Stimulated activated CD8-positive, alpha-beta memory T cell treated with anti-CD3 and anti-CD28 coated beads, Interleukin-15, amount 100 ng/mL, for 4 hours (primary cell): ENCODE measurements around the gene RFTN1.
"Not testable (repeated sequence)": the region's sequence is repeated elsewhere in the genome, so short reads cannot be mapped to it uniquely, and the experiment has no call there.

Experiments
- DNase-seq, 2 donors: peaks; one replicate each; pipeline ENCODE4 v3.0.0-alpha.2; 2020; ENCODE audit warnings: low read depth in 2 of 2

RFTN1 gene

GRCh38 chr3:16507578-16508242, 5.8 kb downstream of the RFTN1 start:
- DNase-seq, result no peak

GRCh38 chr3:16506884-16507577, 6.5 kb downstream of the RFTN1 start:
- no peak for DNase-seq

DNA sequence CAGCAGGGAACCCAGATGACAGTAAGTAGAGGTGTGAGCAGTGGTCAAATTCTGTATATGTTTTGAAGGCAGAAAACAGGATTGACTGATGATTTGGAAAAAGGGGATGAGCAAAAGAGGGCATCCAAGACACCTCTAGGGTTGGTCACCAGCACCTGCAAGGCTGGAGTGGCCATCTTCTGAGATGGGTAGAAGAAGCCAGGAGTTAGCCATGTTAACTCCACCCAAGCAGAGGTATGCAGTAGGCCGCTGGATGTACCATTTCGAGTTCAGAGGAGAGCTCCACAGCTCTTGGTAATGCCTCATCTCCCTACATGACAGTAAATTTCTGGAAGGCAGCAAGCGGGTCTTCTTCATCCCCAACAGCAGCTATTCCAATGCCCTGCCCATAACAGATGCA, 7.0 kb downstream of the RFTN1 start:
- no peak for DNase-seq

DNA sequence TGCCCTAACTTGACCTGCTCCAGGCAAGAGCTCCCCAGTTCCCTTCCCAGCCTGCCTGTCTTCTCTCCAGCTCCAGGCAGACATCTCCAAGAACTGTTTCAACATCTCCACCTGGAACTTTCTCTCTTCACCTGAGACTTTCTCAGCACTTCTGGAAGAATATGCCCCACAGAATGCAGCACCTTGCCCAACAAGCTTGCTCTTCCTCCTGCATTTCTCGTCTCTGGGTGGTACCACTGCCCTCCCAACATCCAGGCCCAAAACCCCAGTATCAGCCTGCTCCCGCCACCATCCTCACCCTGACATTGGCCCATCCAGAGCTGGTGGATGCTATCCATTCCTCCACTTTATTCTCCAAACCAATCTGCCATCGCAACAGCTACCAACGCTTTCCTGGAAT, 8.8 kb downstream of the RFTN1 start:
- no peak for DNase-seq

GRCh38 chr3:16504242-16504641, 9.3 kb downstream of the RFTN1 start:
- no peak for DNase-seq

DNA sequence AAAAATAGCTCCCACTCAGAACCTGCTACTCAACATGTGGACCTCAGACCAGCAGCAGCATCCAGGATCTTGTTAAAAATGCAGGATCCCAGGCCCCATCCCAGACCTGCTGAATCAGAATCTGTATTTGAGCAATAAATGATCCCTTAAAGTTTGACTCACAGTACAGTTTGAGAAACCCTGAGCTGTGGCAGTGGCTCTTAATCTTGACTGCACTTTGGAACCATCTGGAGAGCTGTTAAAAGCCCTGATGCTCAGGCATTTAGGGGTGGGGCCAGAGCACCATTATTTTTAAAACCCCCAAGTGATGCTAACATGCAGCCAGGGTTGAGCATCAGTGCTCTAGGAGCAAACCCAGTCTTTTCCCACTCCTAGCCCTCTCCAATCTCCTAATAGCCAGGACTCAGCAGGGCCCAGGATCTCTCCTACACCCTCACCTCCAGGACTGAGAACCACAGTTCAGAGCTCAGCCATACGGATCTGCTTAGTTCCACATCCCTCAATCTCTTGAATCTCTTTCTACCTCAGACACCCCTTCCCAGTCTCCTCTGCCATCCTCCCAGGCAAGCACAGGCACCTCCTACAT, 10.2 kb downstream of the RFTN1 start:
- no peak for DNase-seq

GRCh38 chr3:16502347-16502908, 11.1 kb downstream of the RFTN1 start:
- no peak for DNase-seq

GRCh38 chr3:16501376-16501775, 12.1 kb downstream of the RFTN1 start:
- DNase-seq, result no peak

- DNase-seq, result no peak
Observed at GRCh38 chr3:16500911-16501310, 12.6 kb downstream of the RFTN1 start.

GRCh38 chr3:16500093-16500492, 13.4 kb downstream of the RFTN1 start:
- DNase-seq, result no peak

DNA sequence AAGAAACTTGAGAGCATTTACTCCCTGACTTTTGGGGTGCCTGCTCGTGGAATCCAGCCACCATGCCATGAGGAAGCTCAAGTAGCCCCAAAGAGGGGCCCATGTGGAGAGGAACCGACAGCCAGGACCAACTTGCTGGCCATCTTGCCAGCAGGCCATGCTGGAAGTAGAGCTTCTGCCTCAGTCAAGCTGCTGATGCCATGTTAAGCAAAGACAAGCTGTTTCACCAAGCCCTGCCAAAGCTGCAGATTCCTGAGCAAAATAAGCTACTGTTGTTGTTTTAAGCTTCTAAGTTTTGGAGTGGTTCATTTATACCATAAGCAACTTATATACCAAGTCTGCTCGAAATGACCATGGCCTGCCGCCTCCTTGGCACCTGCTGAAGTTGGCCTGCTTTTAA, 14.1 kb downstream of the RFTN1 start:
- no peak for DNase-seq

DNA sequence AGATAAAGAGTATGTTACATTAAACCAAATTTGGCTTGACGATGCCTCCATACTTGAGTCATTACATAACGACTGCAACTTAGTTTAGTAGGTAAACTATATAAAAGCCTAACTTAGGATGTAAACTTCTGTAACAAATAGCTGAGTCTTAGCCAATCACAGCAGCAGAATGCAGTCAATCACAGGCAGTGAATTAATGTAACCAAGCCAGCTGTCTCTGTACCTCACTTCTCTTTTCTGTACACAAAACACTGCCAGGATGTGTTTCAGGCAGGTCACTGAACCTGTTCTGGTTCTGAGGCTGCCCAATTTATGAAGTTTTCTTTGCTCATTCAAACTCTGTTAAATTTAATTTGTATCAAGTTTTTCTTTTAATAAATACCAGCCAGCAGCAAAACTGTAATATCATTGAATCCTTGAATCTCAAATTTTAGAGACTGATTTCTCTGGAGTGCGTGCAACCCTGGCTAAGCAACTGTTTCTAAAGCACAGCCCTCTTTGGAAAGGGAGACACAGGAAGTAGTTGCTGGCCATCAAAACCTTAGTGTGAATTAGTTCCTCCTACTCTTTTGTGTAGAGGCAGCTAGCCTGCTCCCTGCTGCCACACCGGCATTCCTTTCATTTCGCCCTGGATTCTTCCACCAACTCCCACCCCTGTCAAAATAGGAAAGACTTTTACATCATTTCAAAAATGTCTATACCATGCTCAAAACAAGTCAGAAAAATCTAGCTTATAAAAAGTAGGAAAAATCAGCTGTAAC, 15.2 kb downstream of the RFTN1 start:
- DNase-seq, result no peak

DNA sequence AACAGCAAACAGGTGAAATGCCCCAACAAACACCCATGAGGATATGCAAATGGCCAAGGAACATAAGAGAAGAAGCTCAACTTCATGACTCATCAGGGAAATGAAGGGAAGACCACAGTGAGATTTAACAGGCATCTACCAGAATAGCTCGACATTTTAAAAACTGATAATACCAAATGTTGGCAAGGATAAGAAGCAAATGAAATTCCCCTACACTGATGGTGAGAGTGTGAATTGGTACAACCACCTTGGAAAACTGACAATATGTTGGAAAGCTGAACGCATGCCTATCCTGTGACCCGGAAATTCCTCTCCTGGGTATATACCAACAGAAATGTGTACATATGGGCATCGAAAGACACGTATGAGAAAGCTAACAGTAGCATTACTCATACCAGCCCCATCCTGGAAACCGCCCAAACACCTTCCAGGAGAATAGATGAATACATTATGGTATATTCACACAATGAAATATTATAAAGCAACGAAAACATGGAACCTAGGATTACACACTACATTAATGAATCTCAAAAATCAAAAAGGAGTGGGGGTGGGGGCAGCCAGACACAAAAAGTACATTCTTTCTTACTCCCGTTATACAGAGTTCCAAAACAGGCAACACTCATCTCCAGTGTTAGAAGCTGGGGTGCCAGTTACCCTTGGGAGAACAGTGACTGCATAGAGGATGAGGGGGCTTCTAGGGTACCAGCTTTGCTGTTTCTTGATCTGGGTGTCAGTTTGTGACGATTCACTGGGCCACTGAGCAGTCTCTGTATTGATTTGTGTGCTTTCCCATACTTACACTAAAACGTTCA, 16.9 kb downstream of the RFTN1 start:
- no peak for DNase-seq

- DNase-seq, result no peak
Observed at GRCh38 chr3:16496008-16496407, 17.5 kb downstream of the RFTN1 start.

DNA sequence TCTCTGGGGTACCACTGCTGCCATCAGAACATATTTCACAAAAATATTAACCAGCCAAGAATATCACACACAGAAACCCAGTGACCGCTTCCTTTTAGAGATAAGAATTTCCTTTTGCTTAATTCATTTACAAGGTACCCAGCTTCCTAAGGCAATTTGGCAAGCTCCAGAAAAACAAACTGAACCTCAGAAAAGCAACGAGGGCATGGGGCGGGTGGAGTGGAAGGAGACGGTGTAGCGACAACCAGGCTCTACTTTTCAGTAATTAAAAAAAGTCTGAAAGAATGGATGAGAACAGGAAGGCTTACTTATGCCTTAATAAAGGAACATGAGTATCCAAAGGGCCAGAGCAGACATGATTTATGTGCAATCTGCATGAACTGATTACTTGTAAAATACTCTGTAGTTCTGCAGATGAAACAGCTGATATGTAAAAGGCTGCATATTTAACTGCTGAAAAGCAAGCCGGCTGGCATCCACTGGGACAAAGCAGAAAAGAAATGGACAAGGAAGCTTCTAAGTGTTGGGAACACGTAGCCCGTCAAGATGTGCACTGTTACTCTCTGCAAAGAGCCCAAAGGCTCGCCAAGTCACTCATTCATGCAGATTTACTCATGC, 18.6 kb downstream of the RFTN1 start:
- DNase-seq, result no peak

GRCh38 chr3:16494094-16494493, 19.4 kb downstream of the RFTN1 start:
- DNase-seq, result no peak

DNA sequence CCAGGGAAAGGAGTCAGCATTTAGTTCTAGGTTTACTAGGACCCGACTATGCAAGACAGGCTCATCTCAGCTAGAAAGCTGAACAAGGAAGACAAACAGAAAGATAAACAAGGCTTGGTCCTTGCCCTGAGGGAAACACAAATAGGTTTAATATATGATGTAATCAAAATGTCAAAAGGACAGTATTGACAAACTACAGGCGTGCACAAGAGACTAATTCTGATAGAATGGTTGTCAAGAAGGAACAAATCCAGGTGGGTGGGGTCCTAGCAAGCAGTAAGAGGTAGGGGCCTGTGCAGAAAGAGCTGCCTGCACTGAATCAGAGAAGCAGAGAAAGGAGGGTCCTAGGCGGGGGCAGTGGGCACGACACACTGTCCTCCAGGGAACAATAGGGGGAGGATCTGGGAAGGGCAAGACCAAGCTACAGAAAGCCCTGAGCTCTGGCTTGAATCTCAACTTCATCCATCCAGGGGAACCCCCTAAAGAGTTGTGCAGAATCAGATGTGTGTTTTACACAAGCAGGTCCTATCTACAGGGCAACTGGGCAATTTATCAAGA, 23.4 kb downstream of the RFTN1 start:
- DNase-seq, result no peak

DNA sequence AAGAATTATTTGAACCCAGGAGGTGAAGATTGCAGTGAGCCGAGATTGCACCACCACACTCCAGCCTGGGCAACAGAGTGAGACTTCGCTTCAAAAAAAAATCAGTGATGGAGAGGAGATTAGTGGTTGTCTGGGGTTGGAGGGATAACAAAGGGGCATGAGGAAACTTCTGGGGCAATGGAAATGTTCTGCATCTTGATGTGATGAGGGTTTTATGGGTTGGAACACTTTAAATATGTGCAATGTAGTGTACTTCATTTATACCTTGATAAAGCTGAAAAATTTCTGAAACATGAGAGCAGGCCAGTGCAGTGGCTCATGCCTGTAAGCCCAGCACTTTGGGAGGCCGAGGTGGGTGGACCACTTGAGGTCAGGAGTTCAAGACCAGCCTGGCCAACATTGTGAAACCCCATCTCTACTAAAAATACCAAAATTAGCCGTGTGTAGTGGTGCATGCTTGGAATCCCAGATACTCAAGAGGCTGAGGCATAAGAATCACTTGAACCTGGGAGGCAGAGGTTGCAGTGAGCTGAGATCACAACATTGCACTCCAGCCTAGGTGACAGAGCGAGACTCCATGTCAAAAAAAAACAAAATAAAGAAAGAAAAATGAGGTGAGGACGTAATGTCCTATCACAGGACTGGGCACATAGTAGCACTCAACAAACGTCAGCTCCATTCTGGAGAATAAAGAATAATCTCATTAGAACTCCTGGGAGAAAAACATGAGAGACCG, 24.0 kb downstream of the RFTN1 start:
- DNase-seq, result not testable (repeated sequence)

DNA sequence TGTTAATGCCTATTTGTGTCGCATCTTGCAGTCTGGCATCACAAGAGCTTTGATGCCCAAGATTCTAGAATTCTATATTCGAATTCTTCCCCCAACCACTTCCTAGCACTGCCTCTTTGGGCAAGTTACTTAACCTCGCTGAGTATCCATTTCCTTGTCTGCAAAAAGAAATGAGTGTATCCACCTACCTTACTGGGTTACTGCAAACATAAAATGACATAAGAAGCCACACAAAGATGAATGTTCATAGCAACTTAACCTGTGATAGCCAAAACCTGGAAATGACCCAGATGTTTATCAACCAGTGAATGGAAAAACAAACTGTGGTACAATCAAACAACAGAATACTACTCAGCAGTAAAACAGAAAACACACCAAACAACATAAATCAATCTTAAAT, 24.9 kb downstream of the RFTN1 start:
- no peak for DNase-seq
